GM12878 (cell line): ENCODE measurements around the gene SYNRG.

ENCODE experiments used
- ATF2 ChIP-seq: IDR thresholded peaks from 2 replicates; pipeline ENCODE4 v1.6.1; 2012; ENCODE audit warnings: low read length, inconsistent platforms
- CBX5 ChIP-seq: sonication (generic); IDR thresholded peaks from 2 replicates; pipeline ENCODE4 v1.6.1; 2016; ENCODE audit warnings: low read depth, moderate library complexity, mild to moderate bottlenecking, inconsistent platforms
- CEBPB ChIP-seq, 2 experiments: fragments of 150-350 bp in 1 of 2; IDR thresholded peaks; 2 replicates each; pipeline ENCODE4 v1.6.1; 2012 to 2014; ENCODE audit warnings: low read depth in 2 of 2, low read length in 2 of 2, borderline replicate concordance in 1 of 2, inconsistent platforms in 1 of 2
- CTCF ChIP-seq, 3 experiments: IDR thresholded peaks in 2 of 3; conservative IDR thresholded peaks in 1 of 3; 2 replicates each; pipeline ENCODE4 v1.5.1; 2011; ENCODE audit warnings: low read depth in 3 of 3, low read length in 3 of 3, mild to moderate bottlenecking in 3 of 3, control low read depth in 2 of 3, moderate library complexity in 2 of 3, inconsistent platforms in 1 of 3, mixed read lengths in 1 of 3; ENCODE audit not compliant: control insufficient read depth in 2 of 3, insufficient read depth in 1 of 3; ENCODE audit errors: extremely low read depth in 1 of 3
- ETV6 ChIP-seq, 2 experiments: fragments of 450-650 bp in 1 of 2; IDR thresholded peaks in 1 of 2; conservative IDR thresholded peaks in 1 of 2; 2 replicates each; pipeline ENCODE4 v1.6.1; 2014; ENCODE audit warnings: antibody characterized with exemption in 1 of 2, borderline replicate concordance in 1 of 2, low read depth in 1 of 2, mild to moderate bottlenecking in 1 of 2, moderate library complexity in 1 of 2
- IRF5 ChIP-seq: fragments of 450-650 bp; IDR thresholded peaks from 2 replicates; pipeline ENCODE4 v1.6.1; 2017; ENCODE audit warnings: borderline replicate concordance
- MYC ChIP-seq: IDR thresholded peaks from 2 replicates; pipeline ENCODE4 v1.6.1; 2011; ENCODE audit warnings: mild to moderate bottlenecking, low read length, moderate library complexity, inconsistent platforms; ENCODE audit not compliant: insufficient read depth, insufficient replicate concordance, insufficient read length, severe bottlenecking
- POLR2AphosphoS2 ChIP-seq: IDR thresholded peaks from 2 replicates; pipeline ENCODE4 v1.6.1; 2011; ENCODE audit warnings: low read depth, mild to moderate bottlenecking, low read length, improper control_type of control experiment, moderate library complexity
- POLR2AphosphoS5 ChIP-seq: IDR thresholded peaks from 2 replicates; pipeline ENCODE4 v1.6.1; 2011; ENCODE audit warnings: mild to moderate bottlenecking, low read length, inconsistent platforms
- POU2F2 ChIP-seq: IDR thresholded peaks from 3 replicates; pipeline ENCODE4 v1.6.1; 2011; ENCODE audit warnings: low read depth, mild to moderate bottlenecking, low read length, borderline replicate concordance
- RAD21 ChIP-seq: IDR thresholded peaks from 2 replicates; pipeline ENCODE4 v1.6.1; 2011; ENCODE audit warnings: mild to moderate bottlenecking, low read depth, low read length, moderate library complexity; ENCODE audit not compliant: insufficient read depth
- RCOR1 ChIP-seq: conservative IDR thresholded peaks from 2 replicates; pipeline ENCODE4 v1.6.1; 2012; ENCODE audit warnings: low read depth, low read length, improper control_type of control experiment
- TF ChIP-seq, protein P1 (sequence below): fragments of 450-650 bp; IDR thresholded peaks from 2 replicates; pipeline ENCODE4 v1.6.1; 2014; ENCODE audit warnings: mild to moderate bottlenecking

GRCh38 chr17:37551788-37552187 lies 57.4 kb downstream of the SYNRG start:
- TF ChIP-seq RCOR1 = no peak
- no peak for TF ChIP-seq POLR2AphosphoS2
- TF ChIP-seq CBX5 = no peak
- TF ChIP-seq CTCF (IDR thresholded peaks at IDR 0.05 in 2 of 3, conservative IDR thresholded peaks at IDR 0.05 in 1 of 3; ENCODE audit: control insufficient read depth in 2 of 3, extremely low read depth in 1 of 3, insufficient read depth in 1 of 3, low read depth in 3 of 3, low read length in 3 of 3) = no peak
- TF ChIP-seq ETV6 (conservative IDR thresholded peaks at IDR 0.05 in 1 of 2, IDR thresholded peaks at IDR 0.05 in 1 of 2; ENCODE audit: borderline replicate concordance in 1 of 2, low read depth in 1 of 2) = no peak
- TF ChIP-seq POLR2AphosphoS5 = no peak
- no peak for TF ChIP-seq ATF2
- TF ChIP-seq, protein P1, sequence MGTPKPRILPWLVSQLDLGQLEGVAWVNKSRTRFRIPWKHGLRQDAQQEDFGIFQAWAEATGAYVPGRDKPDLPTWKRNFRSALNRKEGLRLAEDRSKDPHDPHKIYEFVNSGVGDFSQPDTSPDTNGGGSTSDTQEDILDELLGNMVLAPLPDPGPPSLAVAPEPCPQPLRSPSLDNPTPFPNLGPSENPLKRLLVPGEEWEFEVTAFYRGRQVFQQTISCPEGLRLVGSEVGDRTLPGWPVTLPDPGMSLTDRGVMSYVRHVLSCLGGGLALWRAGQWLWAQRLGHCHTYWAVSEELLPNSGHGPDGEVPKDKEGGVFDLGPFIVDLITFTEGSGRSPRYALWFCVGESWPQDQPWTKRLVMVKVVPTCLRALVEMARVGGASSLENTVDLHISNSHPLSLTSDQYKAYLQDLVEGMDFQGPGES = no peak
- TF ChIP-seq POU2F2 = no peak
- TF ChIP-seq MYC = no peak
- no peak for TF ChIP-seq IRF5
- TF ChIP-seq RAD21 = no peak
- no peak for TF ChIP-seq CEBPB (IDR thresholded peaks at IDR 0.05; ENCODE audit: borderline replicate concordance in 1 of 2, low read depth in 2 of 2, low read length in 2 of 2)
